GM18502 (cell line): ENCODE data around the gene AKR1C4.

Source experiments
- ATAC-seq: cut with Tn5 transposase; IDR thresholded peaks from one replicate; pipeline ENCODE4 v1.9.1; 2021; ENCODE audit warnings: mild to moderate bottlenecking; ENCODE audit not compliant: unreplicated experiment, poor library complexity

Gene AKR1C4

DNA sequence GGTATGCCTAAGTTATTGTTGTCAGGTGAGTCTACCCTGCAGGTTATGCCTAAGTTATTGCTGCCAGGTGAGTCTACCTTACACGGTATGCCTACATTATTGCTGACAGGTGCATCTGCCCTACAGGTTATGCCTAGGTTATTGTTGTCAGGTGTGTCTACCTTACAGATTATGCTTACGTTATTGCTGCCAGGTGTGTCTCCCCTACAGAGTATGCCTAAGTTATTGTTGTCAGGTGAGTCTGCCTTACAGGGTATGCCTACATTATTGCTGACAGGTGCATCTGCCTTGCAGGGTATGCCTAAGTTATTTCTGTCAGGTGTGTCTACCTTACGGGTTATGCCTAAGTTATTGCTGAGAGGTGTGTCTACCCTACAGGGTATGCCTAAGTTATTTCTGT, 64.2 kb downstream of the AKR1C4 start:
- no peak for ATAC-seq

GRCh38 chr10:5265139-5265538, 68.5 kb downstream of the AKR1C4 start:
- ATAC-seq = no peak

- ATAC-seq = no peak
Observed at GRCh38 chr10:5266351-5266750, 69.7 kb downstream of the AKR1C4 start.

GRCh38 chr10:5266804-5267203, 70.2 kb downstream of the AKR1C4 start:
- ATAC-seq = no peak

- ATAC-seq = no peak
Observed at GRCh38 chr10:5268234-5268633, 71.6 kb downstream of the AKR1C4 start.
